Measurements from ENCODE around the gene OR51L1.

GRCh38 chr11:4994551-4994950 lies at the start of gene OR51L1:
- TF ChIP-seq, protein P1, sequence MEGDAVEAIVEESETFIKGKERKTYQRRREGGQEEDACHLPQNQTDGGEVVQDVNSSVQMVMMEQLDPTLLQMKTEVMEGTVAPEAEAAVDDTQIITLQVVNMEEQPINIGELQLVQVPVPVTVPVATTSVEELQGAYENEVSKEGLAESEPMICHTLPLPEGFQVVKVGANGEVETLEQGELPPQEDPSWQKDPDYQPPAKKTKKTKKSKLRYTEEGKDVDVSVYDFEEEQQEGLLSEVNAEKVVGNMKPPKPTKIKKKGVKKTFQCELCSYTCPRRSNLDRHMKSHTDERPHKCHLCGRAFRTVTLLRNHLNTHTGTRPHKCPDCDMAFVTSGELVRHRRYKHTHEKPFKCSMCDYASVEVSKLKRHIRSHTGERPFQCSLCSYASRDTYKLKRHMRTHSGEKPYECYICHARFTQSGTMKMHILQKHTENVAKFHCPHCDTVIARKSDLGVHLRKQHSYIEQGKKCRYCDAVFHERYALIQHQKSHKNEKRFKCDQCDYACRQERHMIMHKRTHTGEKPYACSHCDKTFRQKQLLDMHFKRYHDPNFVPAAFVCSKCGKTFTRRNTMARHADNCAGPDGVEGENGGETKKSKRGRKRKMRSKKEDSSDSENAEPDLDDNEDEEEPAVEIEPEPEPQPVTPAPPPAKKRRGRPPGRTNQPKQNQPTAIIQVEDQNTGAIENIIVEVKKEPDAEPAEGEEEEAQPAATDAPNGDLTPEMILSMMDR (conservative IDR thresholded peaks at IDR 0.05; ENCODE audit: low read depth, low read length), result no peak
- no peak for TF ChIP-seq RAD21 (IDR thresholded peaks at IDR 0.05; ENCODE audit: low read length)
- no peak for TF ChIP-seq USF2 (IDR thresholded peaks at IDR 0.05; ENCODE audit: low read depth, low read length)
- TF ChIP-seq RCOR1 (IDR thresholded peaks at IDR 0.05; ENCODE audit: insufficient replicate concordance, low read length), result no peak
- TF ChIP-seq, protein P2, sequence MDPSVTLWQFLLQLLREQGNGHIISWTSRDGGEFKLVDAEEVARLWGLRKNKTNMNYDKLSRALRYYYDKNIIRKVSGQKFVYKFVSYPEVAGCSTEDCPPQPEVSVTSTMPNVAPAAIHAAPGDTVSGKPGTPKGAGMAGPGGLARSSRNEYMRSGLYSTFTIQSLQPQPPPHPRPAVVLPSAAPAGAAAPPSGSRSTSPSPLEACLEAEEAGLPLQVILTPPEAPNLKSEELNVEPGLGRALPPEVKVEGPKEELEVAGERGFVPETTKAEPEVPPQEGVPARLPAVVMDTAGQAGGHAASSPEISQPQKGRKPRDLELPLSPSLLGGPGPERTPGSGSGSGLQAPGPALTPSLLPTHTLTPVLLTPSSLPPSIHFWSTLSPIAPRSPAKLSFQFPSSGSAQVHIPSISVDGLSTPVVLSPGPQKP (IDR thresholded peaks at IDR 0.05; ENCODE audit: borderline replicate concordance, low read depth, low read length), result no peak
- no peak for TF ChIP-seq POLR2A (IDR thresholded peaks at IDR 0.05; ENCODE audit: low read depth, low read length)
- no peak for TF ChIP-seq SMC3 (IDR thresholded peaks at IDR 0.05; ENCODE audit: low read depth, low read length)
- TF ChIP-seq CHD1 (IDR thresholded peaks at IDR 0.05; ENCODE audit: low read depth, low read length), result no peak
- TF ChIP-seq BHLHE40 (IDR thresholded peaks at IDR 0.05; ENCODE audit: low read depth, low read length), result no peak
- TF ChIP-seq MAFK (IDR thresholded peaks at IDR 0.05; ENCODE audit: low read depth, low read length), result no peak
- TF ChIP-seq CEBPB (IDR thresholded peaks at IDR 0.05; ENCODE audit: low read depth, low read length), result no peak
